Lower leg skin (tissue), 4 donors: ENCODE data around the gene ZNF511. TPM values are rescaled to one million over a fixed set of nuclear protein-coding genes. Genes with fewer than 3 reads are reported as not detected.

ENCODE experiments used
- DNase-seq, 2 donors: peaks; one replicate each; pipeline ENCODE4 v3.0.0-alpha.2; 2019; ENCODE audit warnings: low spot score in 2 of 2
- H3K4me3 ChIP-seq: fragments of 200-600 bp; sonication (generic); 2 replicates; pipeline ENCODE4 v1.5.1; 2017; ENCODE audit warnings: mild to moderate bottlenecking, low read depth; ENCODE audit not compliant: poor library complexity, severe bottlenecking
- POLR2A ChIP-seq, 2 donors: fragments of 450-650 bp; IDR thresholded peaks; one replicate each; pipeline ENCODE4 v1.6.1; 2016 to 2017; ENCODE audit warnings: antibody characterized with exemption in 2 of 2, mild to moderate bottlenecking in 1 of 2, moderate library complexity in 1 of 2
- WGBS, 2 donors: methylation state at CpG; one replicate each; pipeline ENCODE4 v1.1.5; 2018; 5-methylcytosine and 5-hydroxymethylcytosine counted together
- intact Hi-C: fragments of 100-400 bp; cut with DNase I; formaldehyde crosslinking; loops from one replicate; pipeline ENCODE4 v1.15.0; 2023; ENCODE audit warnings: low total_unique reads
- total RNA-seq, 4 donors: library from RNA; depleted of rRNA; stranded (reverse); fragments of >200 nt; gene quantifications; one replicate each; pipeline ENCODE4 v1.1.0, GENCODE V29; 2016
- TF ChIP-seq, protein P1 (sequence below), 3 donors: fragments of 450-650 bp; IDR thresholded peaks; one replicate each; pipeline ENCODE4 v1.5.1; 2016; ENCODE audit warnings: antibody characterized with exemption in 3 of 3, mild to moderate bottlenecking in 3 of 3, moderate library complexity in 2 of 3

Gene ZNF511
- total RNA-seq, 4 donors from 2014 or later: 15.8 to 30.3 (median 22.0) TPM

- TF ChIP-seq, protein P1, sequence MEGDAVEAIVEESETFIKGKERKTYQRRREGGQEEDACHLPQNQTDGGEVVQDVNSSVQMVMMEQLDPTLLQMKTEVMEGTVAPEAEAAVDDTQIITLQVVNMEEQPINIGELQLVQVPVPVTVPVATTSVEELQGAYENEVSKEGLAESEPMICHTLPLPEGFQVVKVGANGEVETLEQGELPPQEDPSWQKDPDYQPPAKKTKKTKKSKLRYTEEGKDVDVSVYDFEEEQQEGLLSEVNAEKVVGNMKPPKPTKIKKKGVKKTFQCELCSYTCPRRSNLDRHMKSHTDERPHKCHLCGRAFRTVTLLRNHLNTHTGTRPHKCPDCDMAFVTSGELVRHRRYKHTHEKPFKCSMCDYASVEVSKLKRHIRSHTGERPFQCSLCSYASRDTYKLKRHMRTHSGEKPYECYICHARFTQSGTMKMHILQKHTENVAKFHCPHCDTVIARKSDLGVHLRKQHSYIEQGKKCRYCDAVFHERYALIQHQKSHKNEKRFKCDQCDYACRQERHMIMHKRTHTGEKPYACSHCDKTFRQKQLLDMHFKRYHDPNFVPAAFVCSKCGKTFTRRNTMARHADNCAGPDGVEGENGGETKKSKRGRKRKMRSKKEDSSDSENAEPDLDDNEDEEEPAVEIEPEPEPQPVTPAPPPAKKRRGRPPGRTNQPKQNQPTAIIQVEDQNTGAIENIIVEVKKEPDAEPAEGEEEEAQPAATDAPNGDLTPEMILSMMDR (IDR thresholded peaks at IDR 0.05): no peak
- TF ChIP-seq POLR2A (IDR thresholded peaks at IDR 0.05): no peak
- no peak for DNase-seq
- WGBS, 2 donors: 13 to 18% methylated on average over 43 to 51 of the region's 51 CpGs
- intact Hi-C loops: loop anchor here (10.0 kb wide), 1 partner anchor 190 kb away; the partner anchor contains the start of gene CYP2E1
- no peak overlapping the region for H3K4me3 ChIP-seq
These were observed 26.0 kb downstream of the ZNF511 start for GRCh38 chr10:133334503-133335245.

GRCh38 chr10:133335246-133336117, 26.8 kb downstream of the ZNF511 start:
- 0 to 2% methylated on average over 5 to 46 of the region's 75 CpGs for WGBS, 2 donors
- intact Hi-C loops: loop anchor here (10.0 kb wide), 1 partner anchor 189 kb away; the partner anchor contains the start of gene CYP2E1

DNA sequence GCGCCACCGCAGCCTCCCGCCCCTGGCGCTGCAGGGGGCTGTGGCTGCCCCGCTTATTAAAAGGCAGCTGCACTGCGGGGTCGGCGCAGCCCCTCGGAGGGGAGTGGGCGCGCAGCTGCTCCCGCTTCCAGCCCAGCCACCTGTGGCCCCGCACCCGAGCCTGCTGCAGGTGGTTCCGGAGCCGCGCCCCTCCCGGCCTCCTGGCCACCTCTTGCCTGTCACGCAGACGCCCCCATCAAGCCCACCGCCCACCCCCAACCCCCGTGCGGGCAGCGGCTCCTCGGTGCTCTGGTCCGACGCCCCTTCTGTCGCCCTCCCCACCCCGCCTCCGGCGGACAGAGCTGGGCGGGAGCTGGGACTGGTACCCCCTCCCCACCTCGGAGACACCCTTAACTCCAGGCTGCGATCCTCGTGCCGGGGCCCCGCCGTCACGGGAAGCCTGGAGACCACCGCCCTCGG, 27.4 kb downstream of the ZNF511 start:
- no peak for DNase-seq
- no peak overlapping the region for H3K4me3 ChIP-seq
- WGBS, 2 donors: 0 to 2% methylated on average over 3 to 10 of the region's 41 CpGs
- TF ChIP-seq POLR2A (IDR thresholded peaks at IDR 0.05): no peak
- TF ChIP-seq, protein P1 (IDR thresholded peaks at IDR 0.05): no peak
- intact Hi-C loops: loop anchor here (10.0 kb wide), 1 partner anchor 189 kb away; the partner anchor contains the start of gene CYP2E1

More at GRCh38 chr10:133335246-133336117, 26.8 kb downstream of the ZNF511 start:
- no peak overlapping the region for H3K4me3 ChIP-seq
- TF ChIP-seq, protein P1 (IDR thresholded peaks at IDR 0.05): no peak
- no peak for TF ChIP-seq POLR2A (IDR thresholded peaks at IDR 0.05)
- DNase-seq: no peak

DNA sequence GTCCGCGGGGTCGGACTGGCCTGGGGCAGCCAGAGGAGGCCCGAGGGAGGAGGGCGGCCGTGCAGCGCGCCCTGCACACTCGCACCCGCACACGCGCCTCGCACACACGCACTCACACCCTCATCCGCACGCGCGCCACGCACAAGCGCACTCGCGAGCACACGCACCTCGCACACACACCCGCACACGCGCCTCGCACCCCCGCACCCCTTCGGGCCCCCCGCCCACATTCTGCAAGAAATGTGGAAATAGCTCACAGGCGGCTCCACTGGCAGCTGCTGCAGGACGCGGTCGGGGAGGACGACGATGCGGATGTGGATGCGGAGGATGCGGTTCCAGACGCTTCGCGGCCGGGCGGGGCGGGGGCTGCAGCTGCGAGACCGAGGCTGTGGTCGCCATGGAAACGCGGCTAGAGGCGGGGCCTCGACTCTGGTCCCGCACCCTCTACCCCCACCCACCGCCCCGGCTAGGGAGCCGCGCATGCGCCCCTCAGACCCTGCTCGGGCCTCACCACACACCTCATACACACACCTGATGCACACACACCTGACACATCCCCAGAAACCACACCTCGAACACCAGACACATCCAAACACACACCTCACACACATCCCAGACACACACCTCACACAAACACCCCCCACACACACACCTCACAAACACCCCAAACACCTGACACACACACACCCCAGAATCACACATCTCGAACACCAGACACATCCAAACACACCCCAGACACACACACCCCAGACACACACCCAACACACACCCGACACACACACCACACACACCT, 28.1 kb downstream of the ZNF511 start, which contains the start of gene CALY:
CALY (minus strand) TSS at position 320 of the 793 bp plus-strand sequence. CDS start 7,907 bp downstream, outside the sequence.
- TF ChIP-seq, protein P1 (IDR thresholded peaks at IDR 0.05): no peak
- TF ChIP-seq POLR2A (IDR thresholded peaks at IDR 0.05): no peak
- no peak for DNase-seq
- no peak within 1 kb of the TSS for H3K4me3 ChIP-seq
- intact Hi-C loops: loop anchor here (10.0 kb wide), 1 partner anchor 188 kb away; the partner anchor contains the start of gene CYP2E1
- WGBS, 2 donors: 10 to 15% methylated on average over 31 to 44 of the region's 63 CpGs

GRCh38 chr10:133337370-133337725, 28.6 kb downstream of the ZNF511 start:
- TF ChIP-seq, protein P1 (IDR thresholded peaks at IDR 0.05): no peak
- no peak for TF ChIP-seq POLR2A (IDR thresholded peaks at IDR 0.05)
- intact Hi-C loops: loop anchor here (10.0 kb wide), 1 partner anchor 187 kb away; the partner anchor contains the start of gene CYP2E1
- H3K4me3 ChIP-seq: no peak overlapping the region
- 79% methylated on average over 3 of the region's 3 CpGs for WGBS, 2 donors
- no peak for DNase-seq
